Mucosa of descending colon (tissue), 3 donors: Measurements from ENCODE around the gene WDR36. TPM values are rescaled to one million over a fixed set of nuclear protein-coding genes. Genes with fewer than 3 reads are reported as not detected.

Source experiments
- ATAC-seq: fragments of 200-7000 bp; cut with Tn5 transposase; one replicate; pipeline ENCODE4 v1.9.1; 2020; ENCODE audit warnings: mild to moderate bottlenecking, moderate library complexity
- DNase-seq, 3 donors: peaks; one replicate each; pipeline ENCODE4 v3.0.0-alpha.2; 2020
- H3K36me3 ChIP-seq: fragments of 200-600 bp; one replicate; pipeline ENCODE4 v1.8.0; 2021; ENCODE audit warnings: low read depth, mild to moderate bottlenecking
- H3K4me1 ChIP-seq: fragments of 200-600 bp; one replicate; pipeline ENCODE4 v1.8.0; 2021; ENCODE audit warnings: low read depth, mild to moderate bottlenecking
- H3K4me3 ChIP-seq: fragments of 200-600 bp; one replicate; pipeline ENCODE4 v1.8.0; 2021; ENCODE audit warnings: mild to moderate bottlenecking
- H3K9me3 ChIP-seq: fragments of 200-600 bp; one replicate; pipeline ENCODE4 v1.8.0; 2021; ENCODE audit warnings: mild to moderate bottlenecking
- intact Hi-C, 2 donors: fragments of 100-400 bp; cut with DNase I in 1 of 2; cut with micrococcal nuclease in 1 of 2; formaldehyde crosslinking; loops; one replicate each; pipeline versions ENCODE4 v1.11.0 to v1.11.1; 2022; cut with DNase I, micrococcal nuclease
- total RNA-seq, 3 donors: library from RNA; stranded (reverse); fragmentation: NEBNext Ultra II Directional in 2 of 3; extraction: Animal tissue kit (Norgen Biotek cat#: 25700) in 2 of 3; gene quantifications; one replicate each; pipeline versions ENCODE4 v1.2.1 to v1.2.4, GENCODE V29; 2021 to 2023
- TF ChIP-seq, protein P1 (sequence below): fragments of 200-600 bp; IDR thresholded peaks from one replicate; pipeline ENCODE4 v1.8.0; 2022; ENCODE audit warnings: antibody characterized with exemption, mild to moderate bottlenecking
- donor health status: DM: no; HTN: no; CAD: no; lungs with moderate emphysema.
- donor health status: DM: no; HTN: no; CAD: no.
- donor health status: DM: no; HTN: yes; CAD: no.

The WDR36 gene
- total RNA-seq, 3 donors from 2014 or later = 17.1 to 22.4 (median 17.3) TPM

DNA sequence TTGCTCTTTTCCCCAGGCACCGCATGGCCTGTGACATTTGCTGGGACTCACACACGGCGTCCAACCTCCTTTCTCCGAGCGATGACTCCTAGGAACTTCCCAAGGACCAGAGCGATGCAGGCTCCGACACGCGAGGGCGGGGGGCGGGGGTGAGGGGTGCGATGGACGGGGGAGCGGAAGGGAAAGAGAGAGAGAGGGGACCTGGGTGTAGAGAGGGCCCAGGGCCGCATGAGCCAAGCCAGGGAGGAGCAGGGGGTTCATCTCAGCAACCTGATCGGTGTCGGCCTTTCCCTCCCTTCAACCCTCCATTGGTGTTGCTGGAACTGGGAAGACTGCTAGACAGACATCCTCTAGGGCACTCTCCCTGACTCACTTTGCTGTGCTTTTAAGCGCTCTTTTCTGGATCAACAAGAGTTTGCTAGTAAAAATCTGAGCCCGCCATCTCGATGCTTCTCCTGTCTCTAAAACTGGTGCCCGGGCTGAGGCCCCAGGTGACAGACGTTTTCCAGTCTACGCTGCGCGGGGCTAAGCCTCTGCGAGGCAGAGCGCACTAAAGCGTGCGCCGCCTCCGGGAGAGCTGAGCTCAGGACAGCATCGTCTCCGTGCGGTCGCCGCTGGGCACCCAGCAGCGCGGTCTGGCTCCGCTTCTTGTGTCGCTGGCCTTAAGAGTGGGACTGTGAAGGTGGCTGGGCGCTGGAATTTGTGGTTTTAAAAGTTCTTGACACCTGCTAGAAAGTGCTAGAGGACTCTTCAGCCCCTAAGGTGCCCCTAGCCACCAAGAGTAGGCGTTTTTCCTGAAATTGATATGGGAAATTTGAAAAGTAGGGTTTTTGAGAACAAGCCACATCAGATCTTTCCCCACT lies 21.6 kb upstream of the WDR36 start:
- intact Hi-C loops = no loop called here
- no peaks in the 10 kb centered on the region for H3K9me3 ChIP-seq
- no peak overlapping the region for H3K4me3 ChIP-seq
- no peak for DNase-seq
- H3K4me1 ChIP-seq = no peaks in the 10 kb centered on the region
- H3K36me3 ChIP-seq = no peaks in the 10 kb centered on the region
- TF ChIP-seq, protein P1, sequence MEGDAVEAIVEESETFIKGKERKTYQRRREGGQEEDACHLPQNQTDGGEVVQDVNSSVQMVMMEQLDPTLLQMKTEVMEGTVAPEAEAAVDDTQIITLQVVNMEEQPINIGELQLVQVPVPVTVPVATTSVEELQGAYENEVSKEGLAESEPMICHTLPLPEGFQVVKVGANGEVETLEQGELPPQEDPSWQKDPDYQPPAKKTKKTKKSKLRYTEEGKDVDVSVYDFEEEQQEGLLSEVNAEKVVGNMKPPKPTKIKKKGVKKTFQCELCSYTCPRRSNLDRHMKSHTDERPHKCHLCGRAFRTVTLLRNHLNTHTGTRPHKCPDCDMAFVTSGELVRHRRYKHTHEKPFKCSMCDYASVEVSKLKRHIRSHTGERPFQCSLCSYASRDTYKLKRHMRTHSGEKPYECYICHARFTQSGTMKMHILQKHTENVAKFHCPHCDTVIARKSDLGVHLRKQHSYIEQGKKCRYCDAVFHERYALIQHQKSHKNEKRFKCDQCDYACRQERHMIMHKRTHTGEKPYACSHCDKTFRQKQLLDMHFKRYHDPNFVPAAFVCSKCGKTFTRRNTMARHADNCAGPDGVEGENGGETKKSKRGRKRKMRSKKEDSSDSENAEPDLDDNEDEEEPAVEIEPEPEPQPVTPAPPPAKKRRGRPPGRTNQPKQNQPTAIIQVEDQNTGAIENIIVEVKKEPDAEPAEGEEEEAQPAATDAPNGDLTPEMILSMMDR = no peak
- ATAC-seq = peak; percentile 52

DNA sequence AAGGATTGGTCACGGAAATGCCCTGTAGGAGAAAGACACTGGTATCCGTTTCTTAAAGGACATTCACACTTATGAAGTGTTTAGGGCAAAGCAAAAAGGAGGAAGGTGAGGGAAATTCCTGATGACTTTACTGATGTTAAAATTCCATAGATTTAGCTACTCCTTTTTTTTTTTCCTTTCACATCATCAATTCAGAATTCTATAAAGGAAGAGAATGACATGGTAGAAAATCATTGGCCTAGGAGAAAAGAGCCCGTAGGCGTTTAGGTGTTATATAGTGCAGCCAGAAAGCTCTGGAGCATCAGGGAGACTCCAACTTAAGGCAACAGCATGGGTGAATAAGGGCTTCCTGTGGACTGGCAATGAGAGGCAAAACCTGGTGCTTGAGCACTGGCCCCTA lies 20.7 kb upstream of the WDR36 start, which contains the start of gene TSLP:
Gene TSLP (plus strand): TSS at position 301 of the 400 bp plus-strand sequence. CDS start 178 bp downstream, outside the sequence.
- H3K36me3 ChIP-seq = no peaks in the 10 kb centered on the region
- intact Hi-C loops = no loop called here
- TF ChIP-seq, protein P1 = no peak
- DNase-seq (no peak), ATAC-seq (no peak)
- no peak within 1 kb of the TSS for H3K4me3 ChIP-seq
- H3K4me1 ChIP-seq = no peaks in the 10 kb centered on the region
- no peaks in the 10 kb centered on the region for H3K9me3 ChIP-seq

DNA sequence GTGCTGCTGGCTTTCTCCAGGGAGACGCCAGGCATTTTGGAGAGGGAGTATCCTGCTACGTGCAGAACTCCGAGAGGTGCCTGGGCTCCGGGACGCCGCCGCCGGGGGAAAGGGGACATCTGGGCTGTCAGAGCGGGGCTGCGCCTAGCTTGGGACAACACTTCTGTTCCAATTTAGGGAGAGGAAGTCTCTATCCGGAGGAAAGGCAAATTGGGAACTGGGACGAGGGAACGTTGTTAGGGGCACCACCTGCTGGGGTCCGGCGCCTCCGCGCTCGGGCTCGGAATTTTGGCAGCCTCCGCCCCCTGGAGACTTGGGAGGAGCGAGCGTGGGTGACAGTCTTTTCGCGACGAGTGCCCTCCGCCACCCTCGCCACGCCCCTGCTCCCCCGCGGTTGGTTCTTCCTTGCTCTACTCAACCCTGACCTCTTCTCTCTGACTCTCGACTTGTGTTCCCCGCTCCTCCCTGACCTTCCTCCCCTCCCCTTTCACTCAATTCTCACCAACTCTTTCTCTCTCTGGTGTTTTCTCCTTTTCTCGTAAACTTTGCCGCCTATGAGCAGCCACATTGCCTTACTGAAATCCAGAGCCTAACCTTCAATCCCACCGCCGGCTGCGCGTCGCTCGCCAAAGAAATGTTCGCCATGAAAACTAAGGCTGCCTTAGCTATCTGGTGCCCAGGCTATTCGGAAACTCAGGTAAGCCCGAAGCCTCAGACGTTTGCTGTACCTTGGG lies 19.0 kb upstream of the WDR36 start:
- no peaks in the 10 kb centered on the region for H3K36me3 ChIP-seq
- TF ChIP-seq, protein P1 = no peak
- no peaks in the 10 kb centered on the region for H3K4me1 ChIP-seq
- ATAC-seq = peak; percentile 81
- H3K9me3 ChIP-seq = no peaks in the 10 kb centered on the region
- DNase-seq = peak; percentile 55 to 65 (median 59)
- H3K4me3 ChIP-seq = no peak overlapping the region
- intact Hi-C loops = no loop called here

DNA sequence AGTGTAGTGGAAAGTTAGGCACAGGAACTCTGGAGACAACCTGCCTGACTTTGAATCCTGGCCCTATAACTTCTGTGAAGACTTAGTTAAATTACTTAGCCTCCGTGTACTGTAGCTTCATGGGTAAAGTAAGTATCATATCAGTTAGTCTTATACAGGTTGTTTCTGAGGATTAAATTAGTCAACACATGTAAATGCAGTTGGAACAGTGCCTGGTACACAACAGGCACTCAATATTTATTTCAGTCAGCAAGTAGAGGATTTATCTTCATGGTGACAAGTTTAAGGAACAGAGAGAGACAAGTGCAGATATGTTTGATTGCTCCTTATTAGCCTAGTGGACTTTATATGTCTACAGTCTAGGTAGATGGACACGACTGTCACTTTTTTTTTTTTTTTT lies 17.9 kb upstream of the WDR36 start:
- Histone ChIP-seq H3K4me3 (no peak overlapping the region), H3K4me1 (no peaks in the 10 kb centered on the region), H3K36me3 (no peaks in the 10 kb centered on the region), H3K9me3 (no peaks in the 10 kb centered on the region)
- DNase-seq (no peak), ATAC-seq (no peak)
- TF ChIP-seq, protein P1 = no peak
- intact Hi-C loops = no loop called here

DNA sequence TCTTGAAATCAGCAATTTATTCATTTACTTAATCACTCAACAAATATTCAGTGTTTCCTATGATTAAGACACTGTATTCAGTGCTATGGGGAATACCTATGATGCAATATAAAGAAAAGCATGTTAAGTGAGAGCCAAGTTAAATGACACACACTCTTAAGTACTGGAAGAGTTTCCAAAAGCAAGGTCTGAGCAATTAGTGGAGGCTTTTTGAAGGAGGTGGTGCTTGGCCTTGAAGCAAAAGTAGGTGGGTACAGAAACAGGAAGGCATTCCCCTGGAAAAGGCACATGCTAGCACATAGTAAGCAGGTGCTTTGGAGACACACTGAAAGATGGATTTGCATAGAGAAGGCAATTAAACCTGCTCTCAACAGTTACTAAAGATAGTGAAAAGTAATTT lies 16.6 kb upstream of the WDR36 start:
- Histone ChIP-seq H3K4me1 (no peaks in the 10 kb centered on the region), H3K9me3 (no peaks in the 10 kb centered on the region), H3K4me3 (no peak overlapping the region), H3K36me3 (no peaks in the 10 kb centered on the region)
- DNase-seq (no peak), ATAC-seq (no peak)
- TF ChIP-seq, protein P1 = no peak
- intact Hi-C loops = no loop called here
